Transverse colon (tissue), 4 donors: ENCODE results near the gene CFAP299. TPM values are rescaled to one million over a fixed set of nuclear protein-coding genes. Genes with fewer than 3 reads are reported as not detected.

Source experiments
- DNase-seq: peaks from one replicate; pipeline ENCODE4 v3.0.0-alpha.2; 2019
- H3K27ac ChIP-seq, 4 donors: fragments of 200-600 bp; sonication (generic); 2 replicates each; pipeline ENCODE4 v1.5.1; 2016 to 2018; ENCODE audit warnings: inconsistent platforms in 4 of 4
- H3K27me3 ChIP-seq: fragments of 200-600 bp; sonication (generic); 2 replicates; pipeline ENCODE4 v1.5.1; 2017; ENCODE audit warnings: inconsistent platforms
- H3K36me3 ChIP-seq, 4 donors: fragments of 200-600 bp; sonication (generic); 2 replicates each; pipeline ENCODE4 v1.5.1; 2017 to 2019; ENCODE audit warnings: inconsistent platforms in 4 of 4
- H3K4me1 ChIP-seq, 4 donors: fragments of 200-600 bp; sonication (generic); 2 replicates each; pipeline ENCODE4 v1.5.1; 2017 to 2020; ENCODE audit warnings: inconsistent platforms in 4 of 4
- H3K4me3 ChIP-seq, 4 donors: fragments of 200-600 bp; sonication (generic); 1 replicate in 1 of 4; 2 replicates in 3 of 4; pipeline versions ENCODE4 v1.5.1 to v1.6.1; 2017 to 2019; ENCODE audit warnings: inconsistent platforms in 4 of 4
- H3K9me3 ChIP-seq, 2 donors: fragments of 200-600 bp; sonication (generic); 2 replicates each; pipeline ENCODE4 v1.5.1; 2017 to 2019; ENCODE audit warnings: inconsistent platforms in 2 of 2
- CTCF ChIP-seq, 5 experiments: fragments of 200-600 bp in 3 of 5; fragments of 450-650 bp in 2 of 5; sonication (generic) in 3 of 5; IDR thresholded peaks; 1 replicate in 2 of 5; 2 replicates in 3 of 5; pipeline ENCODE4 v1.5.1; 2016 to 2017; ENCODE audit warnings: antibody characterized with exemption in 5 of 5, inconsistent platforms in 3 of 5, mild to moderate bottlenecking in 2 of 5, moderate library complexity in 1 of 5
- EP300 ChIP-seq: sonication (generic); formaldehyde crosslinking; IDR thresholded peaks from one replicate; pipeline ENCODE4 v1.6.1; 2017; ENCODE audit warnings: antibody characterized with exemption, low read depth
- POLR2A ChIP-seq: fragments of 450-650 bp; IDR thresholded peaks from one replicate; pipeline ENCODE4 v1.6.1; 2016; ENCODE audit warnings: antibody characterized with exemption, mild to moderate bottlenecking, moderate library complexity
- POLR2AphosphoS5 ChIP-seq, 3 donors: sonication (generic); formaldehyde crosslinking; IDR thresholded peaks; one replicate each; pipeline ENCODE4 v1.6.1; 2016; ENCODE audit warnings: antibody characterized with exemption in 3 of 3
- WGBS, 2 donors: methylation state at CpG; one replicate each; pipeline ENCODE4 v1.1.5; 2018; ENCODE audit warnings: low coverage in 1 of 2; 5-methylcytosine and 5-hydroxymethylcytosine counted together
- in situ Hi-C, 4 donors: fragments of 200-750 bp; cut with MboI; loops; one replicate each; pipeline versions ENCODE4 v1.15.0 to v1.15.1; 2017; ENCODE audit warnings: low sequenced_read_pairs in 3 of 4, low pct_ligation_motif_present in 1 of 4, low pct_unique_long_range_greater_than_20kb in 1 of 4
- intact Hi-C: fragments of 100-400 bp; cut with DNase I; formaldehyde crosslinking; loops from one replicate; pipeline ENCODE4 v1.15.1; 2023; ENCODE audit warnings: low total_unique reads
- total RNA-seq, 4 donors: library from RNA; depleted of rRNA; stranded (reverse); fragments of >200 nt; gene quantifications; one replicate each; pipeline ENCODE4 v1.1.0, GENCODE V29; 2016

Gene CFAP299
- total RNA-seq, 4 donors from 2014 or later, result not detected

- Histone ChIP-seq H3K9me3 (no peaks in the 10 kb centered on the region), H3K4me1 (no peaks in the 10 kb centered on the region), H3K27me3 (no peaks in the 10 kb centered on the region), H3K36me3 (no peaks in the 10 kb centered on the region), H3K4me3 (no peak overlapping the region), H3K27ac (no peak overlapping the region)
- intact Hi-C loops (no loop called here), in situ Hi-C loops (no loop called here)
- no peak for DNase-seq
- TF ChIP-seq POLR2AphosphoS5 (IDR thresholded peaks at IDR 0.05) (no peak), POLR2A (no peak), EP300 (no peak), CTCF (IDR thresholded peaks at IDR 0.05) (no peak)
- 11 to 47% methylated on average over 1 of the region's 1 CpG for WGBS, 2 donors
These were observed 542.7 kb downstream of the CFAP299 start for GRCh38 chr4:80878218-80878617.

GRCh38 chr4:80897537-80898303 lies 562.2 kb downstream of the CFAP299 start:
- intact Hi-C loops, result no loop called here
- Histone ChIP-seq H3K36me3 (no peaks in the 10 kb centered on the region), H3K27ac (no peak overlapping the region), H3K9me3 (no peaks in the 10 kb centered on the region), H3K27me3 (no peaks in the 10 kb centered on the region), H3K4me1 (no peaks in the 10 kb centered on the region), H3K4me3 (no peak overlapping the region)
- TF ChIP-seq POLR2AphosphoS5 (IDR thresholded peaks at IDR 0.05) (no peak), CTCF (IDR thresholded peaks at IDR 0.05) (no peak), EP300 (no peak), POLR2A (no peak)
- DNase-seq, result no peak
- 58 to 74% methylated on average over 2 to 5 of the region's 5 CpGs for WGBS, 2 donors
- in situ Hi-C loops, result no loop called here

- H3K4me1 ChIP-seq, result no peaks in the 10 kb centered on the region
- no peaks in the 10 kb centered on the region for H3K36me3 ChIP-seq
- H3K27me3 ChIP-seq, result no peaks in the 10 kb centered on the region
- no peak overlapping the region for H3K4me3 ChIP-seq
- H3K27ac ChIP-seq, result no peak overlapping the region
- TF ChIP-seq EP300 (no peak), CTCF (IDR thresholded peaks at IDR 0.05) (no peak)
- in situ Hi-C loops, result no loop called here
- no peak for DNase-seq
- WGBS, 2 donors, result 67 to 80% methylated on average over 1 to 2 of the region's 2 CpGs
- intact Hi-C loops, result no loop called here
- H3K9me3 ChIP-seq, result no peaks in the 10 kb centered on the region
These were observed 565.4 kb downstream of the CFAP299 start for GRCh38 chr4:80900908-80901307.

- TF ChIP-seq POLR2AphosphoS5 (IDR thresholded peaks at IDR 0.05) (no peak), CTCF (IDR thresholded peaks at IDR 0.05) (no peak)
- intact Hi-C loops (no loop called here), in situ Hi-C loops (no loop called here)
- Histone ChIP-seq H3K27me3 (no peaks in the 10 kb centered on the region), H3K4me1 (no peaks in the 10 kb centered on the region), H3K4me3 (no peak overlapping the region), H3K27ac (no peak overlapping the region), H3K9me3 (peaks cover 0 to 9% of the 10 kb centered on the region in 2 donors), H3K36me3 (no peaks in the 10 kb centered on the region)
- DNase-seq, result no peak
These were observed 567.5 kb downstream of the CFAP299 start for GRCh38 chr4:80903020-80903419.
